GM12878 (cell line): ENCODE measurements around the gene PHPT1.

Experiments
- CHD1 ChIP-seq: IDR thresholded peaks from 2 replicates; pipeline ENCODE4 v1.6.1; 2012; ENCODE audit warnings: low read depth, low read length, improper control_type of control experiment
- EZH2 ChIP-seq: IDR thresholded peaks from 2 replicates; pipeline ENCODE4 v1.6.1; 2012; ENCODE audit warnings: low read depth, mild to moderate bottlenecking, control low read depth, inconsistent platforms, low read length, borderline replicate concordance; ENCODE audit not compliant: control insufficient read depth
- PML ChIP-seq: IDR thresholded peaks from 2 replicates; pipeline ENCODE4 v1.6.1; 2012; ENCODE audit warnings: low read length, inconsistent platforms
- SIX5 ChIP-seq: IDR thresholded peaks from 2 replicates; pipeline ENCODE4 v1.6.1; 2011; ENCODE audit warnings: mild to moderate bottlenecking, low read depth, low read length, moderate library complexity; ENCODE audit not compliant: severe bottlenecking
- STAT1 ChIP-seq: fragments of 450-650 bp; conservative IDR thresholded peaks from 2 replicates; pipeline ENCODE4 v1.6.1; 2014; ENCODE audit warnings: antibody characterized with exemption, mild to moderate bottlenecking
- TF ChIP-seq, protein P1 (sequence below): IDR thresholded peaks from 2 replicates; pipeline ENCODE4 v1.6.1; 2012; ENCODE audit warnings: low read length, inconsistent platforms

DNA sequence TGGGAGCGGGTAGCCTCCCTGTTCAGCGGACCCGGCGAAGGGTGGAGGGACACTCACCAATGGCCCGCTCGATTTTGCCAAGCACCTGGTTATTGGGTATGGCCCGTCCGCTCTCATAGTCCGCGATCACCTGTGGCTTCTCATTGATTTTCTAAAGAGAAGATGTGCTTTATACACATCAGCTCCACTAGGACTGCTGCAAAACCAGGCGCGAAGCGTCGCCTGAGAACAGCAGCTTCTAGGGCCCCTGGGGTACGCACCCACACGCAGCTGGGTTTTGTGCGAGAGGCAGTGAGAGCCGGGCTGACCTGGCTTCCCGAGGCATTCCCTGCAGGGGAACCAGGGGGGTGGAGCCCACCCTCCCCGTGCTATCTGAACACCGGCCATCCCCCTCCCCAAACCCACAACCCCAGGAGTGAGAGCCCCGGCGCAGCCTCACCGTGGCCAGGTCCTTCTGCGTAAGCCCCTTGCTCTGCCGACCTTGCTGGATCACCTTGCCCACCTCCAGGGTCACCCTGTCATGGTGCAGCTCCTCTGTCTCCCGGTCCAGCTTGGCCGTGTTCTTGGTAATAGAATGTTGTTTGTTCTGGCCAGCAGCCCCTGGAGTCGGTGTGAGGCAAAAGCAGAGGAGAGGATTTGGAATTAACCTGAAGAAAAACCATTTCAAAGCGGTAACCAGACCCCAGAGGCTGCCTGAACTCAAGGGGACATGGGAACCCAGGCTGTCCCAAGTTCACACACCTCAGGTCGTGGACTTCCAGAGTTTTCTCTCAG lies 13.8 kb downstream of the PHPT1 start:
- TF ChIP-seq STAT1 (no peak), EZH2 (no peak), CHD1 (no peak), PML (no peak), SIX5 (no peak)
- TF ChIP-seq, protein P1, sequence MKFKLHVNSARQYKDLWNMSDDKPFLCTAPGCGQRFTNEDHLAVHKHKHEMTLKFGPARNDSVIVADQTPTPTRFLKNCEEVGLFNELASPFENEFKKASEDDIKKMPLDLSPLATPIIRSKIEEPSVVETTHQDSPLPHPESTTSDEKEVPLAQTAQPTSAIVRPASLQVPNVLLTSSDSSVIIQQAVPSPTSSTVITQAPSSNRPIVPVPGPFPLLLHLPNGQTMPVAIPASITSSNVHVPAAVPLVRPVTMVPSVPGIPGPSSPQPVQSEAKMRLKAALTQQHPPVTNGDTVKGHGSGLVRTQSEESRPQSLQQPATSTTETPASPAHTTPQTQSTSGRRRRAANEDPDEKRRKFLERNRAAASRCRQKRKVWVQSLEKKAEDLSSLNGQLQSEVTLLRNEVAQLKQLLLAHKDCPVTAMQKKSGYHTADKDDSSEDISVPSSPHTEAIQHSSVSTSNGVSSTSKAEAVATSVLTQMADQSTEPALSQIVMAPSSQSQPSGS: no peak
